Retinal pigment epithelial cell (primary cell): ENCODE measurements around the gene MSH3.
"Not testable (repeated sequence)": the region's sequence is repeated elsewhere in the genome, so short reads cannot be mapped to it uniquely, and the experiment has no call there.

Source experiments
- DNase-seq: peaks from one replicate; pipeline ENCODE4 v3.0.0-alpha.2; 2010; ENCODE audit warnings: low read depth
- H3K4me3 ChIP-seq: 2 replicates; pipeline ENCODE4 v1.5.1; 2011; ENCODE audit warnings: mild to moderate bottlenecking, low read length, control low read depth, moderate library complexity
- TF ChIP-seq, protein P1 (sequence below): conservative IDR thresholded peaks from 2 replicates; pipeline ENCODE4 v1.5.1; 2011; ENCODE audit warnings: low read depth, low read length, control low read depth, inconsistent platforms

Gene MSH3

DNA sequence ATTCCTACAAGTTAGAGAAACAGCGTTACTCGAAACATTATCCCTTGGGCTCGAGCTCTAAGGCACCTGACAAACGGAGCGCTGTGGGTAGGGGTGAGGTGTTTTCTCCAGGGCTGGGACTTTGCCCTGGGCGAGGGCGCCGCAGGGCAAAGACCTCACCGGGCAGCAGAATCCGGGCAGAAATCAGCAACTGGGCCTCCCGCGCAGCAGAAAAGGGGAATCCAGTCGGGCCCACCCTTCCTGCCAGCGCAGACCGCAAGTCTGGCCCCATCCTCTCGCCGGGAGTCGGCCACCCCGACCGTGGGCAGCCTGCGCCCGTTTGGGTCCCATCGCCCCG is 430 bp upstream of the MSH3 start:
- peak overlapping the region; percentile 69 for H3K4me3 ChIP-seq
- DNase-seq = no peak
- TF ChIP-seq, protein P1, sequence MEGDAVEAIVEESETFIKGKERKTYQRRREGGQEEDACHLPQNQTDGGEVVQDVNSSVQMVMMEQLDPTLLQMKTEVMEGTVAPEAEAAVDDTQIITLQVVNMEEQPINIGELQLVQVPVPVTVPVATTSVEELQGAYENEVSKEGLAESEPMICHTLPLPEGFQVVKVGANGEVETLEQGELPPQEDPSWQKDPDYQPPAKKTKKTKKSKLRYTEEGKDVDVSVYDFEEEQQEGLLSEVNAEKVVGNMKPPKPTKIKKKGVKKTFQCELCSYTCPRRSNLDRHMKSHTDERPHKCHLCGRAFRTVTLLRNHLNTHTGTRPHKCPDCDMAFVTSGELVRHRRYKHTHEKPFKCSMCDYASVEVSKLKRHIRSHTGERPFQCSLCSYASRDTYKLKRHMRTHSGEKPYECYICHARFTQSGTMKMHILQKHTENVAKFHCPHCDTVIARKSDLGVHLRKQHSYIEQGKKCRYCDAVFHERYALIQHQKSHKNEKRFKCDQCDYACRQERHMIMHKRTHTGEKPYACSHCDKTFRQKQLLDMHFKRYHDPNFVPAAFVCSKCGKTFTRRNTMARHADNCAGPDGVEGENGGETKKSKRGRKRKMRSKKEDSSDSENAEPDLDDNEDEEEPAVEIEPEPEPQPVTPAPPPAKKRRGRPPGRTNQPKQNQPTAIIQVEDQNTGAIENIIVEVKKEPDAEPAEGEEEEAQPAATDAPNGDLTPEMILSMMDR = no peak

DNA sequence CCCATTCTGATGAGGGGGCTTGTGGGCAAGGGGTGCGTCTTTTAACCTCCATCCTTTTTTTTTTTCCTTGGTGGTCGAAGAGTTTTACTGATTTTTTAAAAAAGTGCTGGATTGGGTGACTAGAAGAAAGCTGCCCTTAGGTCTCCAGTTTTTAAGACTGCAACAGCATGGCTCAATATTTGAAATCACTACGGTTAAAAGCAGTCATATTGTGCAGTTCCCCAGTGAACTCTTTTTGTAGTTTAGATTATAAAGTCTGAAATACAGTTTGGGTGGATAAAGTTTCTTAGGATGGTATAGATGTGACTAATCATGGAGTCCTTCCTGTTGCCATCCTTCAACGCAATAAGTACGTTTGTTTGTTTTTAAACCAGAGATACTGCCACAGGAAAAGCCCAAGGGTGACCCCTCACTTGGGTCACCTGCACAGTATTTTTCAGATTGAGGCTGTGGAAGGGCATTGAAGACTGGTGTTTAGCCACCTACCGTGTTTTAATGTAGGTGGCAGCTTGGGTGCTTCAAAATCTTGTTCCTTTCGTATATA is 851 bp downstream of the MSH3 start:
- DNase-seq = no peak
- TF ChIP-seq, protein P1 = no peak
- peak overlapping the region; percentile 69 for H3K4me3 ChIP-seq

DNA sequence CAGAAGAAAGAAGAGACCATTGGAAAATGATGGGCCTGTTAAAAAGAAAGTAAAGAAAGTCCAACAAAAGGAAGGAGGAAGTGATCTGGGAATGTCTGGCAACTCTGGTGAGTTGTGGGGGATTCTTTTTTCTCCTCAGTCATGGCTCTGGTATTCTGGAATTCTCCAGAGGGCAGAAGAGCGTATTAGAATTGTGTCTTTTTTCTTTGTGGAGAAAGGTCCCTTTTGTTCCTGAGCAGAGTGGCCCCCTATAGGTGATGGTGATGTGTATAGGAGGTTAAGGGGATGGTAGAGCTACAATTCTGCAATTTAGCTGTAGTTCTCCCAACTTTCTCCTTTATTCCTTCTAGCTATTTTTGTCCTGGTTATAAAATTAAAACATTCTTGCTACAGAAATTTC is 2.0 kb downstream of the MSH3 start:
- no peak for DNase-seq
- TF ChIP-seq, protein P1 = peak; percentile 26
- H3K4me3 ChIP-seq = no peak overlapping the region

DNA sequence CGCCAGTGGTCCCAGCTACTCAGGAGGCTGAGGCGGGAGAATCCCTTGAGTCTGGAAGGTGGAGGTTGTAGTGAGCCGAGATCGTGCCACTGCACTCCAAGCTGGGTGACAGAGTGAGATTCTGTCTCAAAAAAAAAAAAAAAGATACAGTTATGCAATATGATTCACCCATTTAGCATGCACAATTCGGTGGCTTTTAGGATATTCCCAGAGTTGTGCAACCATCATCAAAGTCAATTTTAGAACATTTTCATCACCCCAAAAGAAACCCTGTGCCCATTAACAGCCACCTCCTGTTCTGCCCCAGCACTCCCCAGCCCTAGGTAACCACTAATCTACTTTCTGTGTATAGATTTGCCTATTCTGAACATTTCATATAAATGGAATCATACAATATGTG is 4.7 kb downstream of the MSH3 start:
- DNase-seq = no peak
- no peak overlapping the region for H3K4me3 ChIP-seq
- TF ChIP-seq, protein P1 = no peak

DNA sequence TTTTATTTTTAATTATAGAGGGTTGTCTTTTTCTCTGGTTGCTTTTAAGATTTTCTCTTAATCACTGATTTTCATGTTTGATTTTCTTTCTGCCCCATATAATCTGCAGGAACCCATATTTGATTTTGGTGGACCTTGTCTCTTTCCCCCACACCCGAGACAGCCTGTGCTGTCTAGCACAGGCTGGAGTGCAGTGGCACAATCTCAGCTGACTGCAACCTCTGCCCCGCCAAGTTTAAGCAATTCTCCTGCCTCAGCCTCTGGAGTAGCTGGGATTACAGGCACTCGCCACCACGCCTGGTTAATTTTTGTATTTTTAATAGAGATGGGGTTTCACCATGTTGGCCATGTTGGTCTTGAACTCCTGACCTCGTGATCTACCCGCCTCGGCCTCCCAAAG is 6.2 kb downstream of the MSH3 start:
- not testable (repeated sequence) for H3K4me3 ChIP-seq, DNase-seq

DNA sequence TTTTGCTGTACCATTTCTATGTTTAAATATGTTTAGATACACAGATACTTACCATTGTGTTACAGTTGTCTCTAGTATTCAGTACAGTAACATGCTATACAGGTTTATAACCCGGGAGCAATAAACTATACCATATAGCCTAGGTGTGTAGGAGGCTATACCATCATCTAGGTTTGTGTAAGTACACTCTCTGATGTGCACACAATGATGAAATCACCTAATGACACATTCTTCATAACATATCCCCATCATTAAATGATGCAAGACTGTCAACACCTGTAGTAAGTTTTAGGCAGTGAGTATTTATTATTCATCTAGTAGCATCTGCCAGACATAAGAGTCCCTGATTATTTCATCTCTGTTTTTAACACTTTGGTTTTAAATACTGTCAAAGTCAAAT is 7.7 kb downstream of the MSH3 start:
- DNase-seq = no peak
- TF ChIP-seq, protein P1 = no peak
- H3K4me3 ChIP-seq = no peak overlapping the region

DNA sequence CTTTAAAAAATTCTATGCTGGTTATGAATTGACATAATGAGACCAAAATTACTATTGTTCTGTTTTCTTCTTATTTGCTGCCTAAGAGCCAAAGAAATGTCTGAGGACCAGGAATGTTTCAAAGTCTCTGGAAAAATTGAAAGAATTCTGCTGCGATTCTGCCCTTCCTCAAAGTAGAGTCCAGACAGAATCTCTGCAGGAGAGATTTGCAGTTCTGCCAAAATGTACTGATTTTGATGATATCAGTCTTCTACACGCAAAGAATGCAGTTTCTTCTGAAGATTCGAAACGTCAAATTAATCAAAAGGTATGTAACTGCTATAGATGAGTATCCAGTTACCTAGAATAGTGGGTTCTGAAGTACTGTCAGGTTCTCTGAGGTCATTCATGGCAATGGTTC is 10.6 kb downstream of the MSH3 start:
- DNase-seq = no peak
- H3K4me3 ChIP-seq = no peak overlapping the region
- TF ChIP-seq, protein P1 = no peak

DNA sequence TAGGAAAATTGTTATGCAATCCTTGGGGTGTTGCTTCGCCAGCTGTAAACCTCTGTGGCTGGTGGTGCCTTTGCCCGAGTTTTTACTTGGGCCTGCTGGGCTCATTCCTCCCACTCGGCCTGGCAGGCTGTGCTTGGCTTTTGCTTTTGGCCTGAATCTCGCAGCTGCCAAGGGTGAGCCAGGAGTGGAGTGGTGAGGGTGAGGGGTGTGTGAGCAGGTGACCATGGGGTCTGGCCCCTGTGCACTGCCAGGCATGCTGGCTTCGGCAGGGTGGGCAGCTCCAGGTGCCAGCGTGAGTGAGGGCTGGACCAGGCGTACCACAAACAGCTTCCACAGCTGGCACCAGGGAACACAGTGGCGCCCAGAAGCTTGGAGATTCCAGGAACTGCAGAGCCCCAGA is 12.9 kb downstream of the MSH3 start:
- DNase-seq = no peak
- TF ChIP-seq, protein P1 = no peak
- no peak overlapping the region for H3K4me3 ChIP-seq
